Ishikawa (cell line): Measurements from ENCODE around the gene HABP2.

Experiments used
- CREB1 ChIP-seq: IDR thresholded peaks from 2 replicates; pipeline ENCODE4 v1.6.1; 2012; ENCODE audit warnings: low read depth
- EGR1 ChIP-seq: IDR thresholded peaks from 2 replicates; pipeline ENCODE4 v1.6.1; 2012
- EP300 ChIP-seq: IDR thresholded peaks from 2 replicates; pipeline ENCODE4 v1.6.1; 2012; ENCODE audit warnings: borderline replicate concordance
- FOXM1 ChIP-seq: IDR thresholded peaks from 2 replicates; pipeline ENCODE4 v1.6.1; 2012; ENCODE audit warnings: low read depth, borderline replicate concordance
- TCF12 ChIP-seq: IDR thresholded peaks from 2 replicates; pipeline ENCODE4 v1.6.1; 2012; ENCODE audit warnings: low read depth

GRCh38 chr10:113618338-113618737, 65.5 kb downstream of the HABP2 start:
- no peak for TF ChIP-seq EGR1
- no peak for TF ChIP-seq FOXM1
- TF ChIP-seq EP300: no peak
- no peak for TF ChIP-seq CREB1
- no peak for TF ChIP-seq TCF12
